NCI-H146 (cell line): ENCODE measurements around the gene UQCC2.
A peak's percentile ranks its signal among the peaks of the same experiment; 100 is the strongest.

ENCODE experiments used
- DNase-seq: peaks from one replicate; lab custom pipeline; 2025; lab: John Stamatoyannopoulos, UW

Gene UQCC2

DNA sequence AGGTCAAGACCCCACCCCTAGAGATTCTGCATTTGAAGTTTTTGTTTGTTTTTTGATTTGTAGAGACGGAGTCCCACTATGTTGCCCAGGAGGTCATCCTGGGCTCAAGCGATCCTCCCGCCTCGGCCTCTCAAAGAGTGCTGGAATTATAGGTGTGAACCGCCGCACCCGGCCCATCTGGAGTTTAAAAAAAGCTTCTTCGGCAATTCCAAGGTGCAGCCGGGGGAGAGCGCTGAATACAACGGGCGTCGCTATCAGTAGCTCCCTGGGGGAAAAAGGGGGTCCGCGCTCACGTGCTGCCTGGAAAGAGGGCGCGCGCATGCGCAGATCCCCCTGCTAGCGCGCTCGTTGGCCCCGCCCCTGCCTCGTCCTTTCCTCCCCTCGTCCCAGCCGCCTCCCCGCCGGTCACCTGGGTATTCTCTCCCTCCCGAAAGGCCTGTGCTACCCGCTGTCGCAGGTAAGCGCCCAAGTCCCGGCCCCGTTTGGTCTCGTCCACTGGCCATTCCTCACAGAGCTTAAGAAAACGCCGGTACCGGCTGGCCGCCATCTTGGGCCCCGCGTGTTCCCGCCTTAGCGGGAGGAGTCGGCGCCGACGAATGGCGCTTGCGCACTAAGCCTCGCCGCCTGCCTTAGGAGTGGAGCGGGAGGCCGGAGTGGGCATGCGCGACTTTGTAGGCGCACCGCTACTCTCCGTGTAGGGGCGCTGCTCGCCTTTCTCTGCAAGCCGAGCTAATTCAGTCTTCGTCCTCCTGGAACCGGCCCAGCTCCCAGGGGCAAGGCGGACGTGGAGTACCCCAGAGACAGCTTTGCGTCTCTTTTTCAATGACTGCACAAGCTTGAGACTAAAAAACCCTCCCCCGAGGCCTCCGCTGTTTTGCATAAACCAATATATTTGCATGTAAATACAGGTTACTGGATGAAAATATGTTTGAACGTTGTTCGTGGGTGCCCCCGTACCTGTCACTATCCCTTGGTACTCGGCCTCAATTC lies at the start of gene UQCC2:
Gene UQCC2 (minus strand): TSS at position 561 of the 990 bp plus-strand sequence. CDS start 14 bp downstream, at position 547.
- DNase-seq = peak; percentile 97

DNA sequence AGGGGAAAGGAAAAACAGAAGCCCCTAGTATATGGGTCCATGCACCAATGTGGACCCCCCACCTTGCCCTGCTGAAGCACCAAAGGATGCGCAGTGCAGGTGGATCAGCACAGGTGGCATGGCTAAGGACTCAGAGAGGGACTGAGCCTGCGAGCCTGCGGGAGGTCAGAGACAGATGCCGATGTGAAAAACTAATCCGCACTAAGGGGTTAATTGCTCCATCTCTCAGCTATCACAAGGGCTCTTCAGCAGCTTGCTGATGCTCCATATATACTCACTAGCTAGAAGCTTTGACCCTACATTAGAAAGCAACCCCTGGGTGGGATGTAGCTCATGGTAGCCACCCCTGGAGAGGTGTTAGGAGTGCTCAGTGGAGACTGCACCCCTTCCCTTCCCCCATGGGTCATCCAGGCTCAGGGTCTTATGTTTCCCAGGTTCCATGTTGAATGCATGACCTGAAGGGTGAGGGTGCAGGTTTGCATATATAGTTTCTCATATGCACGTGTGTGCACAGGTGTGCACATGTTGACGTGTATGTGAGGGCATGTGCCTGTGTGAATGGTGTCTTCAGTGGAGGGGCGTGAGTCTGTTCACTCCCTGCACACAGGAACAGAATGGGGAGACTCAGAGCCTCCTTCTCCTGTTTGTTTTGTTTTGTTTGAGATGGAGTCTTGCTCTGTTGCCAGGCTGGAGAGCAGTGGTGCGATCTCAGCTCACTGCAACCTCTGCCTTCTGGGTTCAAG lies 48.6 kb upstream of the UQCC2 start:
- no peak for DNase-seq

DNA sequence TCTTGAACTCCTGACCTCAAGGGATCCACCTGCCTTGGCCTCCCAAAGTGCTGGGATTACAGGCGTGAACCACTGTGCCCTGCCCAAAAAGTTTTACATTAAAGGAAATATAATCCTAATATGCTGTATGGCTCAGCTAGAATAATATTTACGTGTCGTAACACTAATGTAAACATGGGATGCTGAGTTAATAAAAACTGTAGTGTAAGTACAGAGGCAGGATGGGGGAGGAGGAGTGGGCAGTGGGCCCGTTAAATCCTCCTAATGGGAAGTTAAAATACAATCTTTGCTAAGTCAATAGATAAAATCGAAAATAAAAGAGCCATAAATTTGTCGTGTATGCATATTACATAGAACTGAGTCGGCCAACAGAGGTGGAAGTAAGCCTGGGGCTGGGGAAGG lies 47.3 kb upstream of the UQCC2 start:
- no peak for DNase-seq

DNA sequence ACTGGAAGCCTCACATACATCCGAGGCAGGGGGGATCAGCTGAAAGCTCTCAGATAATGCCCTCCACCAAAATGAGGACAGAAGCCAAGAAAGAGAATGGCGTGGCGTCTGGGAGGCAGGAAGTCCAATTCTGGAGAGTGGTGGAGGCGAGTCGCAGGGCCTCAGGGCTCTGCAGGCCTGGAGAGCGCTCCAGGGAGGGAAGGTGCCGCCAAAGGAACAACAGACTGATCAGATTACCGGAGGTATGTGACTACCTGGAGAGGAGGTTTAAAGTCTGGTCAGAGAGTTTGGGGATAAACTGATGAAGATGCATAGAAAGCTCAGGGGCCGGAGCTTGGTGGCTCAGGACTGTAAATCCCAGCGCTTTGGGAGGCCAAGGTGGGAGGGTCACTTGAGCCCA lies 46.4 kb upstream of the UQCC2 start:
- DNase-seq = no peak

DNA sequence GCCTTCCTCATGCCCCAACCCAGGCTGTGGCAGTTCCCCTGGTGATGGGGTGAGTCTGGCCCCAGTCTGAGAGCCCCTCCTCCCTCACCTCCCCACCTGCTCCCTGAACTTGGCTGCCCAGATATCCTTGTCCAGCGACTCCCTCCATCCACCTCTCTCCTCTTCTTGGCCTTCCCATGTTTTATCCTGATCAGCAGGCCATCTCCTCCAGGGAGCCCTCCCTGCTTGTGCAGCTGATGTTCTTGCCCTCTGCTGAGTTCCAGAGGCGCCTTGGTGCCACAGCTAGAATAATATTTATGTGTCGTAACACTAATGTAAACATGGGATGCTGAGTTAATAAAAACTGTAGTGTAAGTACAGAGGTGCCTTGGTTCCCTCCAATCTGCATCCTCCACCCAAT lies 45.6 kb upstream of the UQCC2 start:
- DNase-seq = no peak

DNA sequence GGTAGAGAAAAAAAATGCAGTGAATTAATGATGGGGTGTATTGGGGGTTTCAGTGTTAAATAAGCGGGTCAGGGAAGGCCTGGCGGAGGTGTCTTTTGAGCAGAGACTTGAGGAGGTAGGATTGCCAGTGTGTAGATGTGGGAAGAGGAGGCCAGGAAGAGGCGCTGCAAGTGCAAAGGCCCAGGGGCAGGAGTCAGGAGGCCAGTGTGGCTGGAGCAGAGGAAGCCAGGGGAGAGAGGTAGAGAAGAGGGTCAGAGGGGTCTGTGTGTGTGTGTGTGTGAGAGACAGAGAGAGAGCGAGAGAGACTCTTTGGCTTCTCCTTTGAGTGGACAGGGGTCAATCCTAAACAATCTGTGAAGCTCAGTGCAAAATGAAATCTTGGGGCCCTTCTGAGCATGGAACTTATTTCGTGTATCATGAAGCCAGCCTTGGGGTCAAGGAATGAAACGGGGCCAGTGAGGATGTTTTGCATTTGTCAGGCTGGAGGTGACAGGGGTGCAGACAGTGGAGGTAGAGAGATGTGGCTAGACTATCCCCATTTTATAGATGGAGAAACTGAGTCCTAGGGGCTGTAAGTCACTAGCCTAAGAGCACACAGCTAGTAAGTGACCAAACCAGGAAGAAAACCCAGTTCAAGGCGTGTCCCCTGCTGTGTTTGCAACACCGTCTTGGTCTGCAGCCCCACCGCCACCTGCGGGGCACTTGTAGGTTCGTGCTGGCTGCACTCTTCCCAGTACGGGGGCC lies 44.9 kb upstream of the UQCC2 start:
- no peak for DNase-seq

DNA sequence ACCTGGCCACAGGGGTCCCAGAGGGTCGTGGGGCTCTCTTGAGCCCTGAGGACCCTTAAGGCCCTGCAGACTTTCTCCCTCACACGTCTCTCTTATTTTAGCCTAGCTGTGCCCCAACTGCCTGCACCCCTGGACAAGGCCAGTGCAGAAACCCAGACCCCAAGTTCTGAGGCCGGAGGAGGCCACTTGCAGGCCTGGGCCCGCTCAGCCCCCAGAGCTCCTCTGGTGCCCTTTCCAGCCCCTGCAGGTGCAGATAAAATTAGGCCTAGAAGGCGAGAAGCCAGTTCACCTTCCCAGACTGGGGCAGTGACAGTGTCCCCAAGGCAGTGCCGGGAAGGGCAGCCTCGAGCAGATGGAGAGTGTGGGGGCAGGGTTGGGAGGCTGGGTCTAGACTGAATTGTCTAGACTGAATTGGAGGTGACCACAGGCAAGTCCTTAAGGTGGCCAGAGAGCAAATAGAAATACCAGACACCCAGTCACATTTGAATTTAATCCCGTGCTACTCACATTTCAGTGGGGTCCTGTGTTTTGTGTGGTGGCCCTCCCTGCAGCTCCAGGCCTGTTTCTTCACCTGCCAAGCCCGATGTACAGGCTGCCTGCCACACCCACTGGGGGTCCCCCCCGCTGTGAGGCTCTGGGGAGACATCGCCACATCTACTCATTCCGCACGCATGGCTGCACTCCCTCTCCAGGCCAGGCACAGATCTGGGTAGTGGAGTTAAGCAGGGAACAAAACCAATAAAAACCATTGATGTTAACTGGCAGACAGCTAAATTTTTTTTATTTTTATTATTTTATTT lies 43.8 kb upstream of the UQCC2 start:
- DNase-seq = peak; percentile 88

DNA sequence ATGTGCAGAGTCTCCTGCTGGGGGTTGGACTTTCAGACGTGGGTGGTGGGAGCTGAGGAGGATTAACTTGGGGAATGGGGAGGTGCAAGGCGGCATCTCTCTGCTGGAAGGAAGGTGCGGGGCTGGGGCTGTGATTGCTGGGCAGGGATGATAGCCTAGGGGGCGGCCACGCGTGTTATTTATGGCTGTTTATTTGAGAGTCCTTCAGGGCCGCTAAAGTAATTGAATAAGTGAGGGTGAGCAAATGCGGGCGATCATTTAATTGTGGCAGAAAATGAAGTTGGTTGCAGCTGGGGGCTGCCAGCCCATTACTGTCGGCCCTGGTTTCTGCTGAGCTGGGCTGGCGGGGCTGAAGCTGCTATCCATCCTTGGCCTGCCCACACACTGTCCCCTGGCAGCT lies 42.7 kb upstream of the UQCC2 start:
- no peak for DNase-seq

DNA sequence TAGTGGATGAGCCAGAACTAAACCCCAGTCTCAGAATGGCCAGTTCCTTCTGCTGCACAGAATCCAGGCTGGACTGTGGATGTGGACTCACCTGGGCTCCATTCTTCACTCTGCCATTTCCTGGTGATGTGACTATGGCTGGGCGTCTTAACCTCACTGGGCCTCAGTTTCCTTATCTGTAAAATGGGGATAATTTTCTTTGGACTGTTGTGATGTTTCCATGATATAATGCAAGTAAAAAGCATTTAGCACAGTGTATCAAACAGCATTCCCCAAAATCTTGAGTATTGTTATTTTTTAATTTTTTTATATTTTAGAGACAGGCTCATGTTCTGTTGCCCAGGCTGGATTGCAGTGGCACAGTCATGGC lies 41.1 kb upstream of the UQCC2 start:
- no peak for DNase-seq

DNA sequence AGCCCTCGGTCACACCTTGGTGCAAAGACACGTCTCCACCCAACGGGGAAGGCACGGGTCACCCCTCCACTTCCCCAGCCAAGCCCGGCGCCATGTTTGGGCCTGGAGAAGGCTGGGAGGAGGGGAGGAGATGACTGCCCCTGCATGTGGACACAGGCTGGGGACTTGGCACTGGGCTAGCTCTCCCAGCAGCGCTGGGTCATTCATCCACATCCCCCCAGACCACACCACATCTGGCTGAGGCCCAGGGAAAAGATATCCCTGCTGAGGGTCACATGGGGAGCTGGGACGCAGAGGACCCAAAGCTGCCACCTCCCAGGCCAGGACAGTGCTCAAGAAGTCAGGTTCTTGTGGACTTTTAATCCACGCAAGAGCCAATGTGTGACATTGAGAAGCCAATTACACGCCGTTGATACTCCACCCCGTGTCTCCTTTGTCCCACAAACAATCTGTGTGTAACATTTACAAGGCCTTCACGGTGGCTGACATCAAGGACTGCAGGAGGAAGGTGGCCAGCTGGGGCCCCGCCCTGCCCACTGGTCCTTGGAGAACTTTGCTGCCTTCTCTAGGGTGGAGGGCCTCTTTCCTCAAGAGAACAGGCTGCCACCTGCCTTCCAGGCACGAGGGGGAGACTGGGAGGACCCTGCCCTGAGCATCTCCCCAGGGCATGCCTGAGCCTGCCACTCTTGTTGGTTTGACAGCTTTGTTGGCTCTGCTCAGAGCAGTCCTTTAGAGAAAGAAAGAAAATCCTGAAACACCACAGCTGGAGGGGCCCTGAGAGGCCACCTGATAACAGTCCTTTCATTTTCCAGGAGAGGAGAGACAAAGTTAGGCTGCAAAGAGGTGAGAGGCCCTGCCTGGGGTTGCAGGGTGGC lies 40.5 kb upstream of the UQCC2 start:
- DNase-seq = peak; percentile 88

DNA sequence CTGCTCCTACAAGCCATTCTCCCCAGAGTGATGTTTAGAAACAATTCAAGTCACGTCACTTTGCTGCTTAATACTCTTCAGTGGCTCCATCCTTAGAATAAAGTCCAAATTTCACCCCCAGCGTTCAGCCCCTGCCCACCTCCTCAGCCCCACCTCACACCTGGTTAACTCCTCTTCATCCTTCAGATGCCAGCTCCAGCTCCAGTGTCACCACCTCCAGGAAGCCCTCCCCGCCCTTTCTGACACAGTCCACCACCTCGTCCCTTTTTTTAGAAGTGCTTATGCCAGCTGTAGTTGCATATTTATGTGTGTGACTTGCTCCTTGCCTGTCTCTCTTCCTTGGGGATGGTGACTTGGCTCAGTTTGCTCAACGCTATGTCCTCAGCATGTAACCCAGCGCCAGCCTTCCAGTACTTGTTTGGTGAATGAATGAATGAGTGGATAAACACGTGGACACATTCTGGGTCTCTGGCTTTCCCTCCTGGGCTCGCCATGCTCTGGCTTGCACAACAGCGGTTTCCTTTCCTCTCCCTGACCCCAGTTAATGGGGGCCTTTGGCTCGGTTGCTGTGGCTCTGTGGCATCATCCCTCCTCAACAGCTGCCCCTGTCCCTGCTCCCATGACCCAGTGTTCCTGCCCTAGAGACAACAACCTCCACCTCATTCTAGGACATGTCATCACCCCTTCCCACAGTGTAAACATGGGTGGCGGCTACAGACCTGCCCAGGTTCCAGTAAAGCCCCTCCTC lies 38.9 kb upstream of the UQCC2 start:
- DNase-seq = no peak

DNA sequence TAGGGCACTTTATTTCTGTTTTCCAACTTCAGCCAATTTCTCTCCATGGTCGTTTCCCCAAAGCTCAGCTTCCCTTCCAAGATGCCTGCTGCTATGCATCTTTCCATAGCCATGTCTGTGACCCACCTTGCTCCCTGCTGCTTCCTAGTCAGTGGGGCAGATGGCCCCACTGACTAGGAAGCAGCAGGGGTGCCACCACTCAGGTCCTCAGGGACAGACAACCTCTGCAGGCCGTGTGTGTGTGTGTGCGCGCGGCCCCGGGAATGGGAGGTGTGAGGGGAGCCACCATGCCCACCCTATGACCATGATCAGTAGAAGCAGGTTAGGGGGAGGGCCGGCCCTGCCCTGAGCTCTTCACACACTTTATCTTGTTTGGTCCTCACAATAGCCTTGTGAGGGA lies 37.9 kb upstream of the UQCC2 start:
- DNase-seq = peak; percentile 56

DNA sequence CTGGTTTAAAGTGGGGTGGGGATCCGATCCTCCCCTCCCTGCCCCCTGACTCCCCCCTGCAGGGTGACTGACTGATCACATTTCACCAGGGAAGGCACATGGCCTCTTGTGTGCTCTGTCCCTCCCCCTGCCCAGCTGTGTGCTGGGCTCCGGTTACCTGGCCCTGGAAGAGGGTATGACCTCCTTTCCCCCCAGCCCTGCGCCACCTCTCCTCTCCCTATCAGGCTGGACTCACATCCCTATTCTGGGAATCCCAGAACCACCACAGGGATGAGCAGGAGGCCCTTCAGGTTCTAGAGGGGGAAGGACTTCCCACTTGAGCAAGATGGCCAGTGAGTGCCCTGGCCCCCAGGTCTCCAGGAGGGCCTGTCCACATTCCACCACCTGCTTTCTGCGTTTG lies 37.3 kb upstream of the UQCC2 start:
- DNase-seq = peak; percentile 53

DNA sequence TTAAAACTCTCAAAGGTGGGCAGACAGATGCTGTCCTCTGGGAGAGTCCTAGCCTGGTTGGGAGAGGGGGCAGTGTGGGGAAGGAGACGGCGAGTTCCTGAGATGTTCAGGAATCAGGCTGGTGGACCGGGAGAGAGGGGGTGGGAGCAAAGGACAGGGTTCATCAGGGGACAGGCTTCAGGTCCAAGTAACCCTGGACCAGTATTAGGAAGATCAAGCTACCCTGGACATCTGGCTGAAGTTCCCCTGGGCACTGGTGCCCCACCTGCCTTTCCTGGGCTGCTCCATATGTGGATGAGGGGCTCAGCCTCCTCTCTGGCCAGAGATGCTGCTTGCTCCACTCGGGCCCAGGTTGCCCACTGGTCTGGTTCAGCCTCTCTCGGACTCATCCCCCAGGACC lies 36.3 kb upstream of the UQCC2 start:
- no peak for DNase-seq

DNA sequence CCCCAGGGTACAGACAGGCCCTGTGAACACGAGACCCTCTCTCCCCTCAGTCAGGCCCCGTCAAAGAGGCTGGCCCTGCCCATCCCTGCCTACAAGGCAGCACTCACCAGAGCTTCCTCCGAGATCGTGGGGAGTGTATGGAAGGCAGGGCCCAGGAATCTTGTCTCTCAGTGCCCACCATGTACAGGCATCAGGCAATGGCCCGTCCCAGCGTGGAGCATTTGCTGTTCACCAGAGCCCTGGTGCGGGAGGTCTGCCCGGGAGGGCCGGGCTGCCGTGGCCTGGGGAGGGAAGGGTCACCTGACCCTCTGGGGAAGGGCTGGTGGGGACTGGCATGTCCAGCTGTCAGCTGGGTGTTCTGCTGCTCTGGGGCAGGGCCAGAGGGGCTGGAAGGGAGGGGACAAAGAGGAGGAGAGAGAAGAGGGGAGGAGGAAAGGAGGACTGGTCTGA lies 35.2 kb upstream of the UQCC2 start, which contains the start of gene IP6K3:
Gene IP6K3 (minus strand): TSS at position 255 of the 450 bp plus-strand sequence. CDS start 11,429 bp downstream, outside the sequence.
- DNase-seq = no peak

DNA sequence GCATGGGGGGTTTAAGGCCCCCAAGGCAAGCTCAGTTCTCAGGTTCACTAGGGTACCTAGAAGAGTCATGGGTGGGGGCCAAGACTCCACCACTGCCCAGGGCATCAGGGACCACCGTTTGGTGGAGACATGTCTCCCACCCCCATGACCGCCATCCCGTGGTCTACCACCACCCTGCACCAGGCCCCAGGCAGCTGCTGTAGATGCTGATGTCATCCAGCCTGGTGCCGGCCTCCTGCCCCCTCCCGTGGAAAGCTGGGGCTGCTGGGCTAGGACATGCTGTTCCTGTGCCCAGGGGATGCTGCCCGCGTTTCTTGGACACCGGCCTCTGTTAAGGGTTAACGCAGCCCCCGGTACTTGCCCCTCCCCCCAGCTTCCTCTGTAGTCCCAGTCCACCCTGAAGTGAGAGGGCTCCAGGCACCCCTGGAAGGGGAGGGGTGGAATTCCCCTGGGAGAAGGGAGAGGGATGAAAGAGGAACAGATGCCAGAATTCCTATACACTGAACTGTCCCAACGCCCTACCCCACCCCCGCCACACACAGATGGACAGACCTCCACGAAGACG lies 34.6 kb upstream of the UQCC2 start:
- no peak for DNase-seq

DNA sequence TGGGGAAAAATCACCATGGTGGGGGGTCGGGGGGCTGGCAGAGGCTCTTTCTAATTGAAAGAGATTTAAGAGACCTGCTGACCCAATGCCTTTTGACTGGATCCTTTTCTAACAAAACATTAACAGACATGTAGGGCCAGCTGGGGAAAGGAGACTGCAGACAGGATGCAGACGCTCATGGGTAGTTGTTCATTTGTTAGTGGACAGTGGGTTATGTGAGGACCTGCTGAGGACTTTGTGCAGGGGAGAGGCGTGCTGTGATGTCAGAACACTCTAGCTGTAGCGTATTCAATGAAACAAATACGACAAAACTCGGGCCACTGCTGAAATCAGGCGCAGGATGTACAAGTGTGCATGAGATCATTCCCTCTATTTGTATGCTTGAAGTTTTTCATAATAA lies 34.0 kb upstream of the UQCC2 start:
- DNase-seq = no peak

DNA sequence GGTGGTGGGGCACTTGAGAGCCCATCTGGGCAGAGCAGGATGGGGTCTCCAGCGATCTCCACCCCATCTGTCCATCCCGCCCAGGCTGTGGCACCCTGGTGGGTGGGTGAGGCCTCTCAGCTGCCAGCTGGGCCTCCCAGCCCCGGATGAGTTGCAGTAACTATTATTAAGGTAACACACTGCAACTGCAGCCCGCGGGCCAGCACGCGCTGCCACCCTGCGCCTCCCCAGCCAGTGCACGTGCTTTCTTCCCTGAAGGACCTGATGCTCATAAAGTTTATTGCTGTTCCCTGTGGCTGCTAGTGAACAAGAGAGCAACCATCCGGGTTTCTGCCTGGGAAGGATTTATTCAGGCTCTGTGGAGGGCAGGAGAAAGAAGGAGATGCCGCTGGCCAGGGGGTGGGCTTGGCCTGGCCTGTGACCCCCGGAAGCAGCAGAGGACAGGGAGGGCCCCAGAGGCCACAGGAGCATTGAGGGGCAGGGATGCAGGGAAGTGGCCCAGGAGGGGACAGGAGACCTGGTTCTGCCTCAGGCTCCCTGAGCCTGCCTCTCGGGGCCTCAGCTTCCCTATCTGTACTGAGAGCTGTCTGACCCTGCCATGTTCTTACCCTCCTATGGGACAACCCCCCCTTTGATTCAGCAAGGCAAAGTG lies 33.5 kb upstream of the UQCC2 start:
- DNase-seq = peak; percentile 29
